IPS-20b (cell line): ENCODE results near the gene DEFB123.

Experiments used
- H3K27ac ChIP-seq: one replicate; pipeline ENCODE4 v1.5.1; 2013; ENCODE audit warnings: low read length
- H3K27me3 ChIP-seq: 2 replicates; pipeline ENCODE4 v1.6.1; 2013; ENCODE audit warnings: mild to moderate bottlenecking, low read length, inconsistent platforms; ENCODE audit not compliant: insufficient read depth
- H3K36me3 ChIP-seq: 2 replicates; pipeline ENCODE4 v1.6.1; 2013; ENCODE audit warnings: low read depth, mild to moderate bottlenecking, inconsistent platforms, low read length, moderate library complexity; ENCODE audit not compliant: insufficient read depth
- H3K4me1 ChIP-seq: 2 replicates; pipeline ENCODE4 v1.6.1; 2013; ENCODE audit warnings: mild to moderate bottlenecking, control low read depth, inconsistent platforms, low read length, moderate library complexity; ENCODE audit not compliant: insufficient read depth
- H3K4me3 ChIP-seq: 2 replicates; pipeline ENCODE4 v1.5.1; 2013; ENCODE audit warnings: mild to moderate bottlenecking, low read length, inconsistent platforms
- H3K9ac ChIP-seq: 2 replicates; pipeline ENCODE4 v1.6.1; 2013; ENCODE audit warnings: low read depth, mild to moderate bottlenecking, inconsistent platforms, low read length, moderate library complexity
- H3K9me3 ChIP-seq: 2 replicates; pipeline ENCODE4 v1.6.1; 2013; ENCODE audit warnings: mild to moderate bottlenecking, low read depth, low read length, inconsistent platforms; ENCODE audit not compliant: insufficient read depth

Gene DEFB123

GRCh38 chr20:31475472-31476293 lies 35.3 kb downstream of the DEFB123 start:
- H3K4me3 ChIP-seq: peak overlapping the region; percentile 69; the same call in 1 of the 2 replicates
- no peak overlapping the region for H3K9ac ChIP-seq
- peaks cover 51% of the 10 kb centered on the region for H3K27me3 ChIP-seq

GRCh38 chr20:31476294-31476585 lies 35.8 kb downstream of the DEFB123 start:
- Histone ChIP-seq H3K27ac (no peak overlapping the region), H3K36me3 (no peaks in the 10 kb centered on the region), H3K27me3 (peaks cover 51% of the 10 kb centered on the region), H3K9me3 (peaks cover 8% of the 10 kb centered on the region), H3K4me3 (no peak overlapping the region; the same call in 1 of the 2 replicates), H3K9ac (no peak overlapping the region), H3K4me1 (no peaks in the 10 kb centered on the region; the same call in 1 of the 2 replicates)

More at GRCh38 chr20:31475472-31476293, 35.3 kb downstream of the DEFB123 start:
- no peaks in the 10 kb centered on the region; the same call in 1 of the 2 replicates for H3K4me1 ChIP-seq
- no peaks in the 10 kb centered on the region for H3K36me3 ChIP-seq
- no peak overlapping the region for H3K27ac ChIP-seq
- H3K9me3 ChIP-seq: peaks cover 8% of the 10 kb centered on the region

- Histone ChIP-seq H3K27me3 (peaks cover 51% of the 10 kb centered on the region), H3K4me1 (no peaks in the 10 kb centered on the region; the same call in 1 of the 2 replicates)
Measured at GRCh38 chr20:31476643-31477215, 36.3 kb downstream of the DEFB123 start.

GRCh38 chr20:31484001-31484400 lies 43.6 kb downstream of the DEFB123 start:
- no peaks in the 10 kb centered on the region for H3K9me3 ChIP-seq
- H3K36me3 ChIP-seq: no peaks in the 10 kb centered on the region
- H3K27me3 ChIP-seq: peaks cover 26% of the 10 kb centered on the region
- no peak overlapping the region for H3K4me3 ChIP-seq
- H3K9ac ChIP-seq: no peak overlapping the region
- H3K27ac ChIP-seq: no peak overlapping the region
- no peaks in the 10 kb centered on the region for H3K4me1 ChIP-seq

More at GRCh38 chr20:31476643-31477215, 36.3 kb downstream of the DEFB123 start:
- no peaks in the 10 kb centered on the region for H3K36me3 ChIP-seq
- no peak overlapping the region for H3K27ac ChIP-seq
- no peak overlapping the region for H3K9ac ChIP-seq
- peaks cover 8% of the 10 kb centered on the region for H3K9me3 ChIP-seq
- H3K4me3 ChIP-seq: no peak overlapping the region

GRCh38 chr20:31485450-31486339 lies 45.3 kb downstream of the DEFB123 start:
- Histone ChIP-seq H3K4me3 (peak overlapping the region; percentile 64; the same call in 1 of the 2 replicates), H3K4me1 (no peaks in the 10 kb centered on the region), H3K9ac (peak overlapping the region; percentile 49; the same call in 1 of the 2 replicates), H3K27me3 (peaks cover 26% of the 10 kb centered on the region), H3K27ac (no peak overlapping the region), H3K36me3 (no peaks in the 10 kb centered on the region), H3K9me3 (no peaks in the 10 kb centered on the region)

- Histone ChIP-seq H3K9ac (no peak overlapping the region), H3K36me3 (no peaks in the 10 kb centered on the region), H3K4me3 (no peak overlapping the region), H3K9me3 (no peaks in the 10 kb centered on the region), H3K27ac (no peak overlapping the region), H3K4me1 (no peaks in the 10 kb centered on the region), H3K27me3 (peaks cover 26% of the 10 kb centered on the region)
Measured at GRCh38 chr20:31488115-31488514, 47.7 kb downstream of the DEFB123 start.

- Histone ChIP-seq H3K9me3 (peaks cover 2% of the 10 kb centered on the region; the same call in 1 of the 2 replicates), H3K27me3 (peaks cover 26% of the 10 kb centered on the region), H3K36me3 (no peaks in the 10 kb centered on the region), H3K9ac (no peak overlapping the region), H3K27ac (no peak overlapping the region), H3K4me1 (no peaks in the 10 kb centered on the region), H3K4me3 (no peak overlapping the region)
Measured at GRCh38 chr20:31489152-31489551, 48.7 kb downstream of the DEFB123 start.

- no peak overlapping the region for H3K4me3 ChIP-seq
- H3K27me3 ChIP-seq: peaks cover 10% of the 10 kb centered on the region
- peaks cover 2% of the 10 kb centered on the region; the same call in 1 of the 2 replicates for H3K9me3 ChIP-seq
- H3K36me3 ChIP-seq: no peaks in the 10 kb centered on the region
- no peak overlapping the region for H3K27ac ChIP-seq
- H3K4me1 ChIP-seq: no peaks in the 10 kb centered on the region
- H3K9ac ChIP-seq: no peak overlapping the region
Measured at GRCh38 chr20:31490752-31491151, 50.3 kb downstream of the DEFB123 start.

- no peaks in the 10 kb centered on the region for H3K4me1 ChIP-seq
- H3K36me3 ChIP-seq: no peaks in the 10 kb centered on the region
- no peak overlapping the region for H3K4me3 ChIP-seq
- H3K27ac ChIP-seq: no peak overlapping the region
- H3K9me3 ChIP-seq: peaks cover 2% of the 10 kb centered on the region; the same call in 1 of the 2 replicates
- H3K9ac ChIP-seq: no peak overlapping the region
- H3K27me3 ChIP-seq: peaks cover 7% of the 10 kb centered on the region; the same call in 1 of the 2 replicates
Measured at GRCh38 chr20:31494131-31494530, 53.7 kb downstream of the DEFB123 start.

GRCh38 chr20:31496761-31497295 lies 56.4 kb downstream of the DEFB123 start:
- H3K27ac ChIP-seq: no peak overlapping the region
- no peaks in the 10 kb centered on the region for H3K4me1 ChIP-seq
- no peak overlapping the region for H3K4me3 ChIP-seq
- no peaks in the 10 kb centered on the region for H3K36me3 ChIP-seq
- H3K9ac ChIP-seq: no peak overlapping the region
- H3K27me3 ChIP-seq: peaks cover 7% of the 10 kb centered on the region; the same call in 1 of the 2 replicates
- H3K9me3 ChIP-seq: peaks cover 2% of the 10 kb centered on the region; the same call in 1 of the 2 replicates
